M059J (cell line): ENCODE data around the gene CPSF6. TPM values are rescaled to one million over a fixed set of nuclear protein-coding genes. Genes with fewer than 3 reads are reported as not detected.

Source experiments
- total RNA-seq: library from RNA; depleted of rRNA; stranded (reverse); fragments of >200 nt; shearing (Covaris generic); gene quantifications from 2 replicates; pipeline ENCODE4 v1.2.3, GENCODE V29; 2014; rRNA removed

CPSF6 gene
- total RNA-seq, 1 experiment from 2014 or later, result 31.9 TPM

Other genes starting within 250 kb of the CPSF6 start
- not detected in 2 replicates for gene LYZ, start 108.8 kb downstream of the CPSF6 start, total RNA-seq
- 36.6 and 48.5 TPM in 2 replicates for gene YEATS4, start 120.2 kb downstream of the CPSF6 start, total RNA-seq
- gene FRS2, start 230.8 kb downstream of the CPSF6 start, total RNA-seq, result 25.9 and 38.1 TPM in 2 replicates